H1 (cell line): ENCODE measurements around the gene KCNMA1. TPM values are rescaled to one million over a fixed set of nuclear protein-coding genes. Genes with fewer than 3 reads are reported as not detected.

Experiments used
- CBX8 ChIP-seq: fragments of 300-800, 300-1000 bp; sonication (generic); IDR thresholded peaks from 2 replicates; pipeline ENCODE4 v1.7.1; 2016; ENCODE audit warnings: low read depth, low read length, borderline replicate concordance
- polyA plus RNA-seq, 7 experiments: library from polyadenylated mRNA; depleted of rRNA in 3 of 7; stranded (reverse) in 5 of 7; unstranded in 2 of 7; fragments of >200 nt in 5 of 7; fragments of 200-250 nt in 2 of 7; gene quantifications; 1 replicate in 5 of 7; 2 replicates in 1 of 7; 4 replicates in 1 of 7; pipeline versions ENCODE4 v1.2.1 to v1.2.3, GENCODE V29; 2011 to 2013; ENCODE audit warnings: missing spikeins in 2 of 7, mixed read lengths in 2 of 7
- total RNA-seq: library from RNA; stranded (reverse); fragmentation: NEBNext Ultra II Directional; extraction: Animal tissue kit (Norgen Biotek cat#: 25700); gene quantifications from 2 replicates; pipeline ENCODE4 v1.2.1, GENCODE V29; 2021

The KCNMA1 gene
- total and polyA plus RNA-seq, 2 of the 8 experiments (the other 6 are each of a cell fraction or from before 2014, with no cell fraction given), result 10.2 to 11.1 TPM

- TF ChIP-seq CBX8, result no peak
These were observed 659.7 kb downstream of the KCNMA1 start (continued) for GRCh38 chr10:76977901-76978300.
